Kasumi-1 (cell line): ENCODE measurements around the gene PHRF1.

Source experiments
- DNase-seq, 2 experiments: peaks; one replicate each; lab custom pipeline; 2025; lab: John Stamatoyannopoulos, UW

PHRF1 gene

DNA sequence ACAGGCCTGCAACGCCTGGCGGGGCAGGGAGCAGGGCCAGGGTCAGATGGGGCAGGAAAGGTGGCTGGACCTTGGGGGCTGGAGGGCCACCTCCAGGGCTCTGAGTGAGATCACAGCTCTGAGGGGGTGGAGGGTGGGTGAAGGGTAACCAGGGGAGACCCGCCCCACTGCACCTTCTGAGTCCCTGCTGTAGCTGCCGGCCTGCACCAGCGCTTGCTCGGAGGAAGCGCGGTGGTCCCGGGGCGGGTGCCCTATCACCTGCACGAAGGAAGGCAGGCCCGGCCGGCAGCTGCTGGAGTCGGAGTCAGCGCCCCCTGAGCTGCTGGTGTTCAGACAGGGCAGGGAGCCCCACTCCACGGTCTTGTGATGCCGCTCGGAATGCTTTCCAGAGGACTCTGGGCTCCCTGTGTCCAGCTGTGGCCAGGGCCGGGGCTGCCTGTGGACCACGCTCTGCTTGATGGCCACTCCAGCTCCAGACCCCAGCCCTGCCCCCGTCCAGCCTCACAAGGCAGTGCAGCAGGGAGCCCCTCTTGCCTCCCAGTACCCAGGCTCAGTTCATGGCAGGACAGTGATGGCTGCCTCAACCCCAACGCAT is 19.5 kb upstream of the PHRF1 start:
- no peak for DNase-seq

DNA sequence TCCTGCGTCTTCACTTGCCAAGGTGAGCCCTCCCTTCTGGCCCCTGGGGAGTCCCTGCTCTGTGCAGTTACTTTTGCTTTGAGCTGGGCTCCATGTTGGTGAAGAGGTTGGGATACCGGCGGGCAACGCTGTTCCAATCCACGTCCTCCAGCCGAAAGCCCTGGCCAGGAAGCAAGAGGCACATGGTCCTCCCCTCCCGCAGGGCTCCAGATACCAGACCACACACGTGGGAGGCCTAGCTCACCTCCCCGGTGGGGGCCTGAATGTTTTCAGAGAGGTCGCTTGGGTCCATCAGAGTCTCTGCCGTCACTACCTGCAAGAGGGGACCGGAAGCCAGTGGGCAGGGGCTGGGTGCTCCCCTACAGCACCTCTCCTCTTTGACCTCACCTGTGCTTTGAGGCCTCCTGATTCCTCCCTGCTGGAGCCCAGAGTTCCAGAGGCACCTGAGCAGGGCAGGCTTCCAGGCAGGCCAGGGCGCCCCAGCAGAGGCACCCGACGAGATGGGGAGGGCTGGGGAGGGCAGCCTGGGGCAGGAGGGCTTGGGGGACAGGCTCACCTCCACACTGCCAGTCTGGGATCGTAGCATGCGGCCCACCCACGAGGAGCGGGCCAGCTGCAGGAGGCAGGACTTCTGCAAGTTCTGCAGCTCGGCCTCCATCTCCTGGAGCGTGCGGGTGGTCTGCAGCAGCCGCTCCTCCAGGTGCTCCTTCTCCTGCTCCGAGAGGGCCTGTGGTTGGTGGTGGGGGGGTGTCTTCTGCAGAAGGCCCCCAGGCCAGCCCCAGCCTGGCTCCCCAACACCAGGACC is 18.7 kb upstream of the PHRF1 start:
- DNase-seq = no peak

DNA sequence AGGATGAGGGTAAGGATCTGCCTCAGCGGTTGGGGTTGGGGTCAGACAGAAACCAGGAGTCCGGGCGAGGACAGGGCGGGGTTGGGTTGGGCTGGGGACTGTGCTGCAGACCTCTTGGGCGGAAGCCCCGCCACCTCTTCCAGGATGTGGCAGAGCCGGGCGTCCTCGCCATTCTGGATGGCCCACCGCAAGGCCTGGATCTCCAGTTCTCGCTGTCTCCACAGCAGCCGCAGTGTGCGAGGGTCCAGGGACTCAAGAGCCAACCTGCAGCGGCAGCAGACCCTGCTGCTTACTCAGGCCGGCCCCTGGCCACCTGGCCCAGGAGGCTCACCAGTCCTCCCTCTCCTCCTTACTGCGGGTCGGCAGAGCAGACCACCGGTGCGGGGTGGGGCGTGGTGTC is 17.8 kb upstream of the PHRF1 start:
- DNase-seq = no peak

DNA sequence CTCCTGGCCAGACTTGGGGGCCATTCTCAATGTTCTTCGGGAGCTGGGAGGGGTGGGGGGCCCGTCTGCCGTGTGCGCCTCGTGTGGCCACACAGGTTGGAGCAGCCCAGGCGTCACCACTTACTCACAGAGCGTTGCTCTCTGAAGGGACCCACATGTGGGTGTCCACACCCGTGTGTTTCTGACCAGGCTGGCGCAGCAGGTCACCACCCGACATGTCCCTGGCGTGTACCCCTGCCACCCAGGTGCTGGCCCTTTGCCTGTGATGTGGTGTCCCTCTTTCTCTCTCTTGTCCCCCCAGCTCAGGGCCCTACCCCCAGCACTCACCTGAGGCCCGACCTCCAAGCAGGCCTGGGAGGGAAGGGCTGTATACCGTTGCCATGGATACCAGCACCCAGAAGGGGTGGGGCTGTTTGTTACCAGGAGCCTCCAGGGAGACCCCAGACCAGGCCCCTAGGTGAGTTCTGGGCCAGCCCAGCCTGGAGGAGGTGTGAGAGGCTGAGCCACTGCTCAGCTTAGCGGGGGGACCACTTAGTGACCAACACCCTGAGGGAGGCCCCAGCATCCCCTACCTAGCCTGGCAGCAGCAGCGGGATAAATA is 17.1 kb upstream of the PHRF1 start:
- DNase-seq = no peak

DNA sequence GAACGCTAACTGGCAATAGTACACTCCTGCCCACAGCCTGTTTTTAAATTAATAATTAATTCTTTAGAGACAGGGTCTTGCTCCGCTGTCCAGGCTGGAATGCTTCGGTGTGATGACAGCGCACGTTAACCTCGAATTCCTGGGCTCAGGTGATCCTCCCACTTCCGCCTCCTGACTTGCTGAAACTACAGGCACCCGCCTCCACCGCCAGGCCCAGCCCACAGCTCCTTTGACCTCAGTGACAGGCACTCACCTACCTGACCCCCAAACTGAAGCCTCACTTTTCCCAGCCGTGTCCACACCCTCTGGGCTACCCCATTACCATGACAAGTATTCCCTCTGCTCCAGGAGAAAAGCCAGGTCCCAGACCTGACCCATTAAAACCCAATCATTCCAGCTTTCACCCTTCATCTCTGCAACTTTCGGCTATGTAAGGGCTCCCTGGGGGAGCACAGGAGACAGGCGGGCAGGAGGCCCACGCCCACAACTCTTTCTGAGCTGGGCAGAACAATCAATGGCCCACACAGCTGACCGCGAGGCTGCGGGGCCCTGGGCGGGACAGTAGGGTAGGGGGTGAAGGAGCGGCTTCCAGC is 16.5 kb upstream of the PHRF1 start:
- DNase-seq = no peak

DNA sequence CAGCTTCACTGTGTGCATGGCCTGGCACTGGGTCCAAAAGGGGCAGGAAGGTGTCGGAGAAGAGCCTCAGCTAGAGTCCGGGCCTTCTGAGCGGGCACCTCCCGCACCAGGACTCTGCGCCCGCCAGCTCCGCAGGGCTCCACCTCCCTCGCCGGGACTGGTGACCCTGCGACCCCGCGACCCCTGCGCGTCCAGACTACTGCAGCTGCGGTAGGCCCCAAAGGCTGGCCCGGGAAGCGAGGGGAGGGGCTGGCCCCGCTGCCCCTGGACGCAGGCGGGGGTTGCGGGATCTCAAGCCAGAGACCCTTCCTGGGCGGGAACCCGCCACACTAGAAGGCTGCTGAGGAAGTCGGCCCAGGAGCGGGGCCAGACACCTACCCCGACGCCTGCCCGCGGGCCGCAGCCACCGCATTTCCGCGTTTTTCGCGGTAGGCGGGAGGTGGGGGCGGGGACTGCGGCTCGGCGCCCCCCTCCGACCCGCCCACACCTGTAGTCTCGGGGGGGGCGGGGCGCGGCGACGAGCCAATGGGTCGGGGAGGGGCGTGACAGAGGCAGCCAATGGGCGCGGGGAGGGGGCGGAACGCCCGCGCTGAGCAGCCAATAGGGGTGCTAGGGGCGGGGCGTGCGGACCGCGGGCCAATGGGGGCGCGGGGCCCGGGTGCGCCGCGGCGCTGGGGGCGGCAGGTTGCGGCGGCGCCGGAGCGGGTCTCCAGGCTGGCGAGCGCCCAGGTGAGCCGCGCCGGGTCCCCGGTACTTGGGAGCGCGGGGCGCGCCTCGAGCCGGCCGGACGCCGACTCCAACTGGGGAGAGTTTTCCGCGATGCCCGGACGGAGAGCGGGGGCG is 15.7 kb upstream of the PHRF1 start, which contains the start of the genes LMNTD2 and RASSF7:
Gene LMNTD2 (minus strand): TSS at position 434 of the 843 bp plus-strand sequence. CDS start 22 bp downstream, at position 412.
Gene RASSF7 (plus strand): TSS at position 666 of the 843 bp plus-strand sequence. CDS start 799 bp downstream, outside the sequence.
- DNase-seq = peak; percentile 87 to 89

DNA sequence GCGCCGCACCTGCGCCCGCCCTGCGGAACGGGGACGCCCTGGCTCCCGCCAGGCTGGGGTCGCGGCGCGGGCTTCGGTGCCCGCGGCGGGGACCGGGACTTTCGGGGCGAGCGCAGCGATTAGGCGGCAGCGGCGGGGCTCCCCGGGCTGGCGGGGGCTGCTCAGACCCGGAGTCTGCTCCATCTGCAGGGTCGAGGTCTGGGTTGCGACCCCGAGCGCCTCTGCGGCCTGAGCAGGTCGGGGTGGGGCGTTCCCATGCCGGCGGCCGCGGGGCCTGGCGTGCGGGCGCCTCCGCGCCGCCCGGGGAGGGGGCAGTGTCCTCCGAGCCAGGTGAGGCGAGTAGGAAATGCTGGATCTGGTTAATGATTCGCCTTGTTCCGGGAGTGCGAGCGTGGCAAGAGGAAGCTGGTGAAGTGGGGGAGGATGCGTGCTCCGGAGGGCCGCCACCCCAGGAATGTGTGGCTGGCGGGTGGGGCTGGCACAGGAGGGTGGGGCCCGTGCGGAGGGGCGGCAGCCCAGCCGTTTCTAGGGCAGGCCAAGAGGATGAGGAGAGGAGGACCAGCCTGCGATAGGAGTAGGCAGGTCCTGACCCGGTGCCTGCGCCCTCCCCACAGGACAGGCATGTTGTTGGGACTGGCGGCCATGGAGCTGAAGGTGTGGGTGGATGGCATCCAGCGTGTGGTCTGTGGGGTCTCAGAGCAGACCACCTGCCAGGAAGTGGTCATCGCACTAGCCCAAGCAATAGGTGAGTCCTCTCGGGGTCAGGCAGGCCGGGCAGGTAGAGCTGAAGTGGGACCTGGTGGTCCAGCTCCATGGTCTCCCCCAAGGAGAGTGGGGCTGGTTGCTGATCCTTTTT is 14.9 kb upstream of the PHRF1 start:
- peak; percentile 41 to 65 for DNase-seq

DNA sequence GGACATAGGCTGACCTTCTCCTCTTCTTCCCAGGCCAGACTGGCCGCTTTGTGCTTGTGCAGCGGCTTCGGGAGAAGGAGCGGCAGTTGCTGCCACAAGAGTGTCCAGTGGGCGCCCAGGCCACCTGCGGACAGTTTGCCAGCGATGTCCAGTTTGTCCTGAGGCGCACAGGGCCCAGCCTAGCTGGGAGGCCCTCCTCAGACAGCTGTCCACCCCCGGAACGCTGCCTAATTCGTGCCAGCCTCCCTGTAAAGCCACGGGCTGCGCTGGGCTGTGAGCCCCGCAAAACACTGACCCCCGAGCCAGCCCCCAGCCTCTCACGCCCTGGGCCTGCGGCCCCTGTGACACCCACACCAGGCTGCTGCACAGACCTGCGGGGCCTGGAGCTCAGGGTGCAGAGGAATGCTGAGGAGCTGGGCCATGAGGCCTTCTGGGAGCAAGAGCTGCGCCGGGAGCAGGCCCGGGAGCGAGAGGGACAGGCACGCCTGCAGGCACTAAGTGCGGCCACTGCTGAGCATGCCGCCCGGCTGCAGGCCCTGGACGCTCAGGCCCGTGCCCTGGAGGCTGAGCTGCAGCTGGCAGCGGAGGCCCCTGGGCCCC is 14.1 kb upstream of the PHRF1 start:
- no peak for DNase-seq

DNA sequence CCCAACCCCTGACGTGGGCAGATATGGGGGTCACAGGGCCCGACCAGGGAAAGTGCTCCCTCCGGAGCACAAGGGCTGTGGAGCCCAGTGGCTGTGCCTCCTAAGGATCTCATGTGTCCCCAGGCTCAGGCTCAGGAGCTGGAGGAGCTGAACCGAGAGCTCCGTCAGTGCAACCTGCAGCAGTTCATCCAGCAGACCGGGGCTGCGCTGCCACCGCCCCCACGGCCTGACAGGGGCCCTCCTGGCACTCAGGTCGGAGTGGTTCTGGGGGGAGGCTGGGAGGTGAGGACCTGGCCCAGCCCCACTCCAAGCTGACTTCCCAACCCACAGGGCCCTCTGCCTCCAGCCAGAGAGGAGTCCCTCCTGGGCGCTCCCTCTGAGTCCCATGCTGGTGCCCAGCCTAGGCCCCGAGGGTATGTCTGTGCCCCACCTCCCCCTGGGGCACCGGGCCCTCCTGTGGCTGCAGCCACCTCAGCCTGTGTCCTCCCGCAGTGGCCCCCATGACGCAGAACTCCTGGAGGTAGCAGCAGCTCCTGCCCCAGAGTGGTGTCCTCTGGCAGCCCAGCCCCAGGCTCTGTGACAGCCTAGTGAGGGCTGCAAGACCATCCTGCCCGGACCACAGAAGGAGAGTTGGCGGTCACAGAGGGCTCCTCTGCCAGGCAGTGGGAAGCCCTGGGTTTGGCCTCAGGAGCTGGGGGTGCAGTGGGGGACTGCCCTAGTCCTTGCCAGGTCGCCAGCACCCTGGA is 13.0 kb upstream of the PHRF1 start:
- DNase-seq = no peak

DNA sequence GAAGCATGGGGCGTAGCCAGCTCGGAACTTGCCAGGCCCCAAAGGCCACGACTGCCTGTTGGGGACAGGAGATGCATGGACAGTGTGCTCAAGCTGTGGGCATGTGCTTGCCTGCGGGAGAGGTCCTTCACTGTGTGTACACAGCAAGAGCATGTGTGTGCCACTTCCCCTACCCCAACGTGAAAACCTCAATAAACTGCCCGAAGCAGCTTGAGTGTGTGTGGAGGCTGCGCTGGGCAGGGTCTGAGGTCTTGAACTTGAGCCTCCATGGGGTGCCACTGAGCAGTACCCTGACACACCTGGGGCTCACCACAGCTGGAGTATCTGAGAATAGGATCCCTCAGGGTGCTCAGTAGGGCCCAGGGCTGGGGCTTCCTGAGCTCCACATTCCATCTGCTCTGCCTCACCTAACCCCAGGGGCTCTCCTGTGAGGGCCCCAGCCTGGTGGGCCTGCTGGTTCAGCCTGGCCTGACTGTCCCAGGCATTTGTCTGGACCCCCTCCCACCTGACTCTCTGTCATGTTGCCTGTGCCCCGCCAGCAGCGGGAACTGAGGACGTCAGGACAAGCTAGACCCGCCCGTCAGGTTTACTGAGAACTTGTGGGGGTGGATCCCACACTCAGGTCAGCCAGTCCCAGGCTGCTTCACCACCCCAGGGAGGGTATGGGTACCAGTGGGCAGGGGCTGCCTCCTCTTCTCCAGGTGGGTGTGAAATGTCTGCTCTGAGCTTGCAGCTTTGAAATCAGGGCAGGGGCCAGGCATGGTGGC is 12.3 kb upstream of the PHRF1 start:
- no peak for DNase-seq

DNA sequence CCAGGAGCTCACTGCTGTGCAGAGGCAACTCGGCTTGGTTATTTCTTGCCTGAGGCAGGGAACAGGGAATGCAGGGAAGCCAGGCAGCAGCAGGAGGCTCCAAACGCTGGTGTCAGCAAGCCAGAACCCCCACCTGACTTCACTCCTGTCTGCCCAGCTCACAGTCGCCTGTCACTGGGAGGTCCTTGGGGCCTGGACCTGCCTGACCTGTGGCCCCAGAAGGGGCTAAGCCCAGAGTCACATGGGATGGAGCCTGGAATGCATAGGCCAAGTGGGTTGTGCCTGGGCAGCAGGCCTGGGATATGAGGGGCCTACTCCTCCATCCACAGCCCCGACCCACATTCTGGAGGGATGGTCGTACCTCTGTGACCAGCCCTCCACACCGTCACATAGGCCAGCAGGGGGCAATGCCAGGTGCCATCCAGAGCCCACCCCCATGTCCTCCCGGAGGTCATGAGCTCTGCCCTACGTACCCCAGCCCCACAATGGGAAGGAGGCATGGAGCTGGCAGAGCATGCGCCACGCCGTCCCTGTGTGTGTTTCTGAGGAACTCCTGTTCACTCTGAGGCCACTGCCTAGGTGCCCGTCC is 10.3 kb upstream of the PHRF1 start:
- DNase-seq = no peak

DNA sequence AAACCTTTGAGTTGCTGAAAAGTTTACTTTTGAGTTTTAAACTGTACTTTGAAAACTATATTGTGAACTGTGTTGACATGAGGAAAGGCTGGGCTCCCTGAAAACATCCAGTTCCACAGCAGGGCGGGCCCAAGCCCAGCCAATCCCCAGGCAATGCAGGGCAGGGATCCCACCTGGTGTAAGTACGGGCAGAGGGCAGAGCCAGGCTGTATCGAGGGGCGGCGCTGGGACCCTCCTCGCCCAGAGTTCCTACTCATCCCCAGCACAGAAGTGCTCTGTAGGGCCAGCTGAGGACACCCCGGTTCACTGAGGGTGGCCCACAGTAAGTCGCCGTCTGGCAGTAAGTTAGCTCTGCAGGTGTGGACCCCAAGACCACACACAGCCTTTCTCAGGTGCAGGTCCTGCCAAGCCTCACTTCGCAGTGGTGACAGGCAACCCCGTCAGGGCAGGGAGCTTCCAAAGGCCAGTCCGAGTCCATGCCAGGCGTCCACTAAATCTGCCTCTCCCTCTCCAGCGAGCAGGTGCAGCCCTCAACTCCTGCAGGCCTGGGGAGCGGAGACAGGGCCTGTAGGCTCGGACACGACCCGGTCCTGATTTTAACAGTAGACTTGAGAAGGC is 9.2 kb upstream of the PHRF1 start:
- no peak for DNase-seq

DNA sequence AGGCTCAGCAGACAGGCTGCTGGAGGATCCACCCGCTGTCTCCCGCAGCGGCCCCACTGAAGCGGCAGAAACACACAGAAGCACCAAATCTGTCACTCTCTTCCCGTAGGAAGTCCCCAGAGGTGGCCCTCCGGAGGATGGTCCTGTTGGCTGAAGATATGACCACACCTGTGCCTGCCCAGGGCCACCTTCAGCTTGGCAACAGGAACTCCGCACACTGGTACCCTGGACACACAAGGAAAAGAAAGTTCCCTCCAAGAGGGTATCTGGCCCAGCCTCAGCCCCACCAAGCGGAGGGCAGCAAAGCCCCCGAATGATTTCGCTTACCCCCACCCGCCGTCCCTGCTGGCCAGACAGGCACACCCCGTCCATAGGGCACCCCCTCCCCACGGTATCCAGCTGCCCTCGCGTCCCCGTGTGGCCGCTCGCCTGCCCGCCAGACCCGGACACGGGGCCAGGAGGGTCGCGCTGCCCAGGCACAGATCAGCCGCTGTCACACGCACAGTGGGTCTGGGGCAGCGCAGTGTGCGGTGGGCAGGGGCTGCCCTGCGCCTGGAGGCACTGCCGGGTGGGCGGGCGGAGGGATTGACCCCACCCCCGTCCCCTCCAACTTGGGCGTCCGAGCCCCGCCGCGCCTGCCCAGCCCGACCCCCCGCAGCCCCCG is 8.5 kb upstream of the PHRF1 start:
- no peak for DNase-seq

DNA sequence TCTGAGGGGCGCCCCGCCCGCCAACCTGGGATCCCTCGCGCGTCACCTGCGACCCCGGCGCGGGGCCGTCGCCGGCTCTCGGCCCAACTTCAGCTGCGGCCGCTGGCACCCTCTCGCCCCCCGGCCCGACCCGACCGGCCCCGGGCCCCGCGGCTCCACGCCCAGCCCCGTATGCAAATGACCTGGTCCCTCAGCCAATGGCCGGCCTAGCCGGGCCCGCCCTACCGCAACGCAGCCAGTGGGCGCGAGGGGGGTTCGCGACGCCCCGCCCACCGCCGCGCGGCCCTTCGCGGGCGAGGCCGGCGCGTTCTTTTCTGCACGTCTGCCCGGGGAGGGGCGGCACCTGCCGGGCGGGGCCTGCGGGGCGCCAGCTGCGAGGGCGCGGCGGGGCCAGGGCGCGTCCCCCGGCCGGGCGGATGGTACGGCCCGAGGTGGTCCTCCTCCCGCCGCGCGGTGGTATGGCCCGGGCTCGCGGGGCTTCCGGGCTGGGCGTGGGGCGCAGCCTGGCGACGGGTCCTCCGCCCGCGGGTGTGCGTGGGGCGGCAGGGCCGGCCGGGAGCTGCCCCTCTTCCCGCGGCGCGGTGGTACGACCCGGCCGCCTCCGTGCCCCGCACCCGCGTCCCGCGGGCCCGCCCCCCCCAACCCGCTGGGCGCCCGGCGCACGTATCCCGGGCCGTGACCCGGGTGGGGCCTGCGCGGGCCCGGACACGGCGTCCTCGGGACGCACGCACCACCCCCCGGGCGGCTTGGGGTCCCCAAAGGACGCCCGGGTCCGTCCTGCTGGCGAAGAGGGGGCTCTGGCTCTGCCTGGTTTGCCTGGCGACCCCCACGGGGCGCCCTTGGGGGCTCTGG is 7.7 kb upstream of the PHRF1 start:
- DNase-seq = peak; percentile 92 to 96

DNA sequence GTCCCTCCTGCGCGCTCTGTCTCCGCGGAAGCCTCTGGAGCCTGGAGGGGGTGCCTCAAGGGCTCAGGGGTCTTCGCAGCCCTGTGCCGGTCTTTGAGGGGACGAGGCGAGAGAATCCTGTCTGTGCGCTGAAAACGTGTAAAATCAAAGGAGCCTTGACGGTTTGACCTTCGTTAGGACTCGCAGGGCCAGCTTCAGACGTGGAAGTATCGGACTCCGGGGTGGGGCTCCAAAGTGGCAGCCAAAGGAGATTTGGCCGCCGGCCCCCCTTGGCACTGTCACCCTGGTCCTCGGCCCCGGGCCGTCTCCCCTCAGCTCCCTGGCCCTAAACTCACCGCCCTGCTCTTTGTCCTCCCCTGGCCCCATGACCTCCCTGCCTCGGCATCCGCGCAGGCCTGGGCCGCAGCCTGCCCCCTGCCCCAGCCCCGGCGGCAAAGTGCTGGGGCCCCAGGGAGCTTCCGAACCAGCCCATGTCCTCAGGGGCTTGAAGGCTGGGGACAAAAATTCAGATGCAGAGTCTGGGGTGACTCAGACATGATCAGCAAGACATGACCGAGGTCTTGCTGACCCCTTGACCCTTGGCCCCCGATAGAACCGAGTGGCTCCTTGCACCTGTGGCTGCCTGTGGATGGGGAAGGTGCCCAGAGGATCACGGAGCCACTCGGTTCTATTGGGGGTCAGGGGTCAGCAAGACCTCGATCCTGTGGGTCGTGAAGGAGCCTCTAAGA is 6.9 kb upstream of the PHRF1 start:
- DNase-seq = no peak

DNA sequence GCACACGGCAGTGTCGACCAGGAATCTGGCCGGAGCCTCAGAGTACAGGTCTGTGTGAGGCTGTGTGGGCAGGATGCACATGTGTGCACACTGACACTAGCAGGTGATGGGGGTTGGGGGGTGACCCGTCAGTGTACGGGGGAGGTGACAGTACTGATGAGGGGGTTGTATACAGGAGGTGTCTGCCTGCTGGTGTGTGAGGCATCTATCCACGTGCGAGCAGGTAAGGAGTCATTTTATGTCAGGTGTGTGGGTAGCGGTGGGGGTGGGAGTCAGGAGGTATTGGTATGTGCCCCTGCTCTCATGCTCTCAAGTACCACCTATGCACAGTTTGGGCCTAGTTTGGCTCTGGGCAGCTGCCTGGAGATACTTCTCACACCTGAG is 4.5 kb upstream of the PHRF1 start:
- DNase-seq = no peak
